MCF 10A (cell line): ENCODE data around the gene RORC. TPM values are rescaled to one million over a fixed set of nuclear protein-coding genes. Genes with fewer than 3 reads are reported as not detected.

Experiments
- BruUV-seq: library from RNA; stranded (reverse); fragments of 400-500 nt; replicated peaks from 2 replicates; lab custom pipeline; 2021; lab: Mats Ljungman, UMichigan
- CTCF ChIA-PET: fragments of 300-600 bp; sonication (Branson Sonifier 250); formaldehyde crosslinking; extraction: SDS; loops from one replicate; lab custom pipeline; 2021; ENCODE audit warnings: antibody characterized with exemption, inconsistent platforms; lab: Yijun Ruan, JAX
- POLR2A ChIA-PET: fragments of 300-600, 350-650 bp; sonication (Branson Sonifier 250); formaldehyde crosslinking; extraction: SDS; loops from one replicate; lab custom pipeline; 2020; ENCODE audit warnings: antibody characterized with exemption, inconsistent platforms; lab: Yijun Ruan, JAX
- DNase-seq: peaks from one replicate; pipeline ENCODE4 v3.0.0-alpha.2; 2018; ENCODE audit not compliant: unreplicated experiment
- H3K27ac Mint-ChIP-seq: one replicate; pipeline ENCODE4 v1.8.0; 2022; ENCODE audit warnings: mild to moderate bottlenecking, low read depth, mixed read lengths; ENCODE audit not compliant: unreplicated experiment
- H3K27me3 Mint-ChIP-seq: one replicate; pipeline ENCODE4 v1.8.0; 2022; ENCODE audit warnings: mixed read lengths; ENCODE audit not compliant: insufficient read depth, unreplicated experiment
- H3K36me3 Mint-ChIP-seq: one replicate; pipeline ENCODE4 v1.8.0; 2022; ENCODE audit warnings: mild to moderate bottlenecking, moderate library complexity, mixed read lengths; ENCODE audit not compliant: insufficient read depth, unreplicated experiment
- H3K4me1 Mint-ChIP-seq: one replicate; pipeline ENCODE4 v1.8.0; 2022; ENCODE audit warnings: mixed read lengths; ENCODE audit not compliant: insufficient read depth, unreplicated experiment
- H3K4me3 Mint-ChIP-seq: one replicate; pipeline ENCODE4 v1.8.0; 2022; ENCODE audit warnings: mild to moderate bottlenecking, moderate library complexity, mixed read lengths; ENCODE audit not compliant: unreplicated experiment
- H3K9me3 Mint-ChIP-seq: one replicate; pipeline ENCODE4 v1.8.0; 2022; ENCODE audit warnings: mixed read lengths; ENCODE audit not compliant: unreplicated experiment
- intact Hi-C: fragments of 100-400 bp; cut with micrococcal nuclease; formaldehyde crosslinking; loops from 2 replicates; pipeline ENCODE4 v1.14.1; 2022
- total RNA-seq: library from RNA; stranded (reverse); gene quantifications from 2 replicates; pipeline ENCODE4 v1.2.3, GENCODE V29; 2022
- TF ChIP-seq, protein P1 (sequence below): fragments of 200-600 bp; IDR thresholded peaks from one replicate; pipeline ENCODE4 v1.8.0; 2022; ENCODE audit warnings: antibody characterized with exemption, mild to moderate bottlenecking; ENCODE audit not compliant: unreplicated experiment

RORC gene
- total RNA-seq, 1 experiment from 2014 or later: 0.40 TPM

DNA sequence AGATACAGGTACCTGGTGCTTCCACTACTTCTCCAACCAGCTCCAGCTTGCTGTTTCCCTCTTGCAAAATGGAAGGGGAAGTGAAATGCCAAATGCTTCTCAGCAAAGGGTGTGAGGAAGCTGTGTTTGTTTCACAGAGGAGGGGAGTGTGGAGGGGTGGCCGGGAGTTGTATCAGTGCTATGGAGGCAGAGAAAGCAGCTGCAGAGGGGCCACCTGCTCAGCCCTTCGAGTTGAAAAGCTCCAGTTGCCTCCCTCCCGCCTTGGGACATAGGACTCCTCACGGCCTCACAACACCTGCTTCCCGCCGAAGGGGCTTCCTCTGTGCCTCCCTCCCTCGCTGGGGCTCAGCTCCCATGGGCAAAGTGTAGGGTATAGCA lies 14.3 kb downstream of the RORC start:
- ChIA-PET CTCF (no interaction called here), POLR2A (interaction anchor here (1.3 kb wide), 1 partner anchor 306 kb away, joined by 6 read pairs; the partner anchor contains the start of gene CGN)
- H3K4me1 Mint-ChIP-seq: peaks cover 16% of the 10 kb centered on the region

DNA sequence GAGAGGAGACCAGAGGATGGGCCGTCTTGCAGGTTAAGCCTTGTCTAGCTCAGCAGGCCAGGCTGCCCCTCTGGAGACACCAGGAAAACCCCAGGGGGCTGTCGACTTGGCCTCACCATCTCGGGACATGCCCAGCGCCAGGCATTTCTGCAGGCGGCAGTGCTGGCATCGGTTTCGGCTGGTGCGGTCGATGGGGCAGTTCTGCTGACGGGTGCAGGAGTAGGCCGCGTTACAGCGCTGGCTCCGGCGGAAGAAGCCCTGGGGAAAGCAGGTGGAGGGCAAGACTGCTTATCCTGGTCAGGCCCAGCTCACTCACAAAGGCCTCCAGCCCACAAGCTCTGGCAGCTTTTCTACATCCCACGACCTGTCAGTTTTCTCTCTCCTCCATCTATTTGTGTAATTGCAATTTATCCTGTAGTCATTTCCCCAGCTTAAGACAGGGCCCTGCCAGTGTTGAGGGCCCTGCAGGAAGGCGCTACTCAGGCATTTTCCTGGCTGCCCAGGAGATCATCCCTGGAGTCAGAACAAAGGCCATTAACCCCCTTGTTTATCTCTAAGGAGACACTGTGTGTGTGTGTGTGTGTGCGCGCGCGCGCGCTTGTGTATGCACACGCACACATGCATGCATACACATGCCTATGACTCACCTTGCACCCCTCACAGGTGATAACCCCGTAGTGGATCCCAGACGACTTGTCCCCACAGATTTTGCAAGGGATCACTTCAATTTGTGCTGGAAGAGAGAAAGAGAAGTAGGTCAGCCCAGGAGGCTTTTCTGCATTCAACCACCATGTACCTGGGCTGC lies 14.9 kb downstream of the RORC start:
- H3K36me3 Mint-ChIP-seq: no peaks in the 10 kb centered on the region
- no TSS peak for BruUV-seq
- DNase-seq: no peak
- no peak overlapping the region for H3K4me3 Mint-ChIP-seq
- ChIA-PET POLR2A (interaction anchor here (1.4 kb wide), 1 partner anchor 53 kb away, joined by 5 read pairs; the partner anchor contains the start of gene MRPL9), CTCF (no interaction called here)
- H3K4me1 Mint-ChIP-seq: peaks cover 16% of the 10 kb centered on the region
- intact Hi-C loops: no loop called here
- no peaks in the 10 kb centered on the region for H3K27me3 Mint-ChIP-seq
- H3K27ac Mint-ChIP-seq: no peak overlapping the region
- TF ChIP-seq, protein P1, sequence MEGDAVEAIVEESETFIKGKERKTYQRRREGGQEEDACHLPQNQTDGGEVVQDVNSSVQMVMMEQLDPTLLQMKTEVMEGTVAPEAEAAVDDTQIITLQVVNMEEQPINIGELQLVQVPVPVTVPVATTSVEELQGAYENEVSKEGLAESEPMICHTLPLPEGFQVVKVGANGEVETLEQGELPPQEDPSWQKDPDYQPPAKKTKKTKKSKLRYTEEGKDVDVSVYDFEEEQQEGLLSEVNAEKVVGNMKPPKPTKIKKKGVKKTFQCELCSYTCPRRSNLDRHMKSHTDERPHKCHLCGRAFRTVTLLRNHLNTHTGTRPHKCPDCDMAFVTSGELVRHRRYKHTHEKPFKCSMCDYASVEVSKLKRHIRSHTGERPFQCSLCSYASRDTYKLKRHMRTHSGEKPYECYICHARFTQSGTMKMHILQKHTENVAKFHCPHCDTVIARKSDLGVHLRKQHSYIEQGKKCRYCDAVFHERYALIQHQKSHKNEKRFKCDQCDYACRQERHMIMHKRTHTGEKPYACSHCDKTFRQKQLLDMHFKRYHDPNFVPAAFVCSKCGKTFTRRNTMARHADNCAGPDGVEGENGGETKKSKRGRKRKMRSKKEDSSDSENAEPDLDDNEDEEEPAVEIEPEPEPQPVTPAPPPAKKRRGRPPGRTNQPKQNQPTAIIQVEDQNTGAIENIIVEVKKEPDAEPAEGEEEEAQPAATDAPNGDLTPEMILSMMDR: no peak
- H3K9me3 Mint-ChIP-seq: no peaks in the 10 kb centered on the region

More for the DNA sequence above, 14.3 kb downstream of the RORC start:
- Mint-ChIP-seq H3K9me3 (no peaks in the 10 kb centered on the region), H3K4me3 (no peak overlapping the region), H3K36me3 (no peaks in the 10 kb centered on the region), H3K27ac (no peak overlapping the region), H3K27me3 (no peaks in the 10 kb centered on the region)
- intact Hi-C loops: no loop called here
- TF ChIP-seq, protein P1: no peak
- no TSS peak for BruUV-seq
- no peak for DNase-seq

GRCh38 chr1:151815716-151816327 lies 15.8 kb downstream of the RORC start:
- CTCF ChIA-PET: no interaction called here

More at GRCh38 chr1:151815716-151816327, 15.8 kb downstream of the RORC start:
- TF ChIP-seq, protein P1: no peak
- H3K27me3 Mint-ChIP-seq: no peaks in the 10 kb centered on the region
- no peak overlapping the region for H3K27ac Mint-ChIP-seq
- no peak for DNase-seq
- intact Hi-C loops: no loop called here
- H3K4me1 Mint-ChIP-seq: peaks cover 13% of the 10 kb centered on the region
- H3K4me3 Mint-ChIP-seq: no peak overlapping the region
- no peaks in the 10 kb centered on the region for H3K9me3 Mint-ChIP-seq
- POLR2A ChIA-PET: interaction anchor here (1.4 kb wide), 1 partner anchor 52 kb away, joined by 5 read pairs; the partner anchor contains the start of gene MRPL9
- H3K36me3 Mint-ChIP-seq: no peaks in the 10 kb centered on the region
- BruUV-seq: no TSS peak
